Kidney glomerular epithelial cell (primary cell): ENCODE data around the gene SORL1.

Experiments
- DNase-seq: peaks from one replicate; lab custom pipeline; 2025; lab: John Stamatoyannopoulos, UW

Gene SORL1

DNA sequence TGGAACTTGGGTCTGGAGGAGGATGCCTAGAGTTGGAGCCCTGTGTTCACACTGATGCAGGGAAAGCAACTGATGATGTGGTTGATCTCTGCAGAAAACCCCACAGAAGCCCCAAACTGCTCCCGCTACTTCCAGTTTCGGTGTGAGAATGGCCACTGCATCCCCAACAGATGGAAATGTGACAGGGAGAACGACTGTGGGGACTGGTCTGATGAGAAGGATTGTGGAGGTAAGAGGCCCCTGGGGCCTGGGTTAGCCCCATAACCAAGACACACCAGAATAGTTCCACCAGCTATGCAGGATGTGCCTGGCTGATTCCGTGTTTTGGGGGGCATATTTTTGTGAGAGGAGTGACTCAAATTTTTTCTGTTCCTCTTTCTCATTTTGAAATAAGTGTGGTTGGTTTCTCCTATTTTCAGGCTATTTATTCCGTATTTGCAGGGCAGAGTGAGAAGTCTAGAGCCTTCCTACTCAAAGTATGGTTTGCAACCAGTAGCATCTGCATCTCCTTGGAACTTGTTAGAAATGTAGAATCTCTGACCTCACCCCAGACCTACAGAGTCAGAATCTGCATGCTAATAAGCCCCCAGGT, 137.9 kb downstream of the SORL1 start:
- no peak for DNase-seq

- DNase-seq, result no peak
Observed at GRCh38 chr11:121590772-121591404, 138.8 kb downstream of the SORL1 start.

- DNase-seq, result peak; percentile 57
Observed at GRCh38 chr11:121591405-121592033, 139.4 kb downstream of the SORL1 start.

GRCh38 chr11:121592708-121593107, 140.6 kb downstream of the SORL1 start:
- DNase-seq, result no peak

DNA sequence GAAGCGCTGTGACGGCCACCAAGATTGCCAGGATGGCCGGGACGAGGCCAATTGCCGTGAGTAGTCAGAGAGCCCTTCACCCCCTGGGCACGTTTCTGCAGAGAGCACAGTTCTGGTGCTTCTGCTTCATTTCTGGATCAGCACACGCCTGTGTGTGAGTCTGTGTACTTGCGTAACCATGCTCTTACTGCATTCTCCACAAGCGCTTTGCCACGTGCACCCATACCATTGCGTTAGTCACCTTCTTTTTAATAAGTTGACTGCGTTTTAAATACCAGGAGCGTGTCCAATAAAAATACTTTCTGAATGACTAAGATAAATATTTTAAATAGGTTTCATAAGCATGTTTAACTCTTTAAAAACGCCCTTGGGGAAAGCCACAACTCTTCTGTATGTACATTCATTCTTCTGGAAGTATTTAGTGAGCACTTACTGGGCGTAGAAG, 143.6 kb downstream of the SORL1 start:
- peak; percentile 90 for DNase-seq

DNA sequence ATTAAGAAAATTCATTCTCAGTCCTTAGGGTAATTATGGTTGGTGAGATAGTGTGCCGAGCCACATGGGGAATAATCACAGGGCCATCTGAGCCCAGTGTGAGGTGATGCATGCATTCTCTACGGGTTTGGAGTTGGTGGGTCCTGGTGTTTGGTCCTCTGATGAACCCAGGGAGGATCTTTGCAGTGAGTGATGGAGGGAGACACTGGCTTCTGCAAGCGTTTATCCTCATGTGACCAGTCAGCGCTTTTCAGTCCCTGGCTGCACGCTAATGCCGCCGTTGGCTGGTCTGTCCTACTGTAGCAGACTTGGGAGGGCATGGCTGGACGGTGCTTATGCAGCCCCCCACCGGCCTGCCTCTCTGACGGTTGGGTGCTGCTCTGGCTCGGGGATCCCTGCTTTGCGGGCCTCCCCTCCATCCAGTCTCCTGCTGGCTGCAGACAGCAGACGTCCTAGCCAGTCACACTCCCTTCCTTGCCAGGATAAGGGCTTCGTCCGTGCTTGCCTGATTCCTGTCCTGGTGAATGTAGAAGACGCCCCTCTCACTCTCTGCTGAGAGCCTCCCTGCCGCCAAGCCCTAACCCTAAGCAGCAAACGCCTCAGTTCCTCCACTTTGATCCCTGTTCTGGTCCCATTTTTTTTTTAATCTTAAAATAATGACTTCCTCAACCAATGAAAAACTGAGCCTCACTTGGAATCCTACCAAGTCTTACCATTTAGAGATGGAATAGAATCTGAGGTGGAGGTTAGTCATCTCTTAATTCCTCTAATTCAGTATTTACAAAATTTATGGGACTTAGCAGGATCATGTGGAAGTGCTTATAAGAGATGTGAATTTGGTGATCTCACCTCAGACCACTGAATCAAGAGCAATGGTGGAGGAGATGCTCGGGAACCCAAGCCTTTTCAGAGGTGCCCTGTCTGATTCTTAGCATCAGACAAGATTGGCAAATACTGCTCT, 144.4 kb downstream of the SORL1 start:
- DNase-seq, result no peak

GRCh38 chr11:121603316-121603715, 151.2 kb downstream of the SORL1 start:
- no peak for DNase-seq

GRCh38 chr11:121604152-121604551, 152.0 kb downstream of the SORL1 start:
- no peak for DNase-seq

- DNase-seq, result no peak
Observed at GRCh38 chr11:121606354-121606753, 154.2 kb downstream of the SORL1 start.

- no peak for DNase-seq
Observed at GRCh38 chr11:121607341-121607740, 155.2 kb downstream of the SORL1 start.

GRCh38 chr11:121608545-121609098, 156.5 kb downstream of the SORL1 start:
- no peak for DNase-seq

DNA sequence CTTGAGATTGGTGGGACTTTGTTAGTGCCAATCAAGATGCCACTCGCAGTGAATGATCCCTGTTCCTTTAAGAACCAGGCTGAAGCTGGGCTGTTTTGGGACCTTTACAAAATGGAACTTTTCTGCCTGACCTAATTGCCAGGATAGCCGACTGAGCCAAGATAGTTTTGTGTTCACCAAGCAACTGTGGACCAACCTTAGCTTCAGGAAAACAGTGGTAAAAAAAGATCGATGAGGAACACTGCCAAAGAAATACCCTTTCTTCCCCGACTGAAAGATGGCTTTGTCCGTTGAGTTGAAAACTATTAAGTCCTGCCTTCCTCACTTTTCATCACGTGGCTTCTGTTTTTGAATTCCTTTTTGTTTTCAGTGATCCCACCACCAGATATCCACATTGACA, 158.6 kb downstream of the SORL1 start:
- no peak for DNase-seq

DNA sequence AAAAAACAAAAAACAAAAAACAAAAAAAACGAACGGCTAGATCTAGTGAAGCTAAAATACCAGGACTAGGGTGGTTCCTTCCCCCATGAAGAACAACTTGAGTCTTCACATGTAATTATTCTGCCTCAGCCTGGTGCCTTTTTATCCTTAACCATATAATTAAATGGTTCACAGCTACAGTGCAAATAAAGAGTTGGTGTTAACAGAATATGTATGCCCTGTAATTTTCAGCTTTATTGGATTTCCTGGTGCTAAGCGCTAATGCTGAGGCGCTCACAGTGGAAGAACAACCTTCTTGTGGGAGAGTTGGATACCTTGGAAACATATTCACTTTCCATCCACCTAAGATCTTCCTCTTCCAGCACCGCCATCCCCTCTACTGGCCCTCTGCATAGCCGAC, 159.1 kb downstream of the SORL1 start:
- no peak for DNase-seq

DNA sequence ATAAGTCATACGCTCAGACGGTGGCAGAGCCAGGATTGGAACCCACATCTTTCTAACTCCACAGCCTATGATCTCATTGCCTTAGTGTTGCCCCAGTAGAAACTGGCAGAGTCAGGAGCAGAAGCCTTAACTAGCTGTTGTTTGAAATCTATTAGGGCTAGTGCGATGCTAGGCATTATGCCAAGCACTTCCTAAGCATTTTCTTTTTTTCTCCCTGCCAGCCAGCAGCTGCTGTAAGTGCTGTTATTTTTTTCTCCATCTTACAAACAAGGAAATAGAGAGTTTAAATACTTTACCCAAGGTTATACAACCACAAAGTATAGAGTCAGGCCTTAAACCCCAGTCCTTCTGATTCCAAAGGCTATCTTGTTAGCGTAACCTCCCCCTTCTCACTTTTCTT, 161.6 kb downstream of the SORL1 start:
- no peak for DNase-seq

GRCh38 chr11:121614636-121615240, 162.6 kb downstream of the SORL1 start:
- no peak for DNase-seq

GRCh38 chr11:121615501-121615900, 163.4 kb downstream of the SORL1 start:
- DNase-seq, result no peak

DNA sequence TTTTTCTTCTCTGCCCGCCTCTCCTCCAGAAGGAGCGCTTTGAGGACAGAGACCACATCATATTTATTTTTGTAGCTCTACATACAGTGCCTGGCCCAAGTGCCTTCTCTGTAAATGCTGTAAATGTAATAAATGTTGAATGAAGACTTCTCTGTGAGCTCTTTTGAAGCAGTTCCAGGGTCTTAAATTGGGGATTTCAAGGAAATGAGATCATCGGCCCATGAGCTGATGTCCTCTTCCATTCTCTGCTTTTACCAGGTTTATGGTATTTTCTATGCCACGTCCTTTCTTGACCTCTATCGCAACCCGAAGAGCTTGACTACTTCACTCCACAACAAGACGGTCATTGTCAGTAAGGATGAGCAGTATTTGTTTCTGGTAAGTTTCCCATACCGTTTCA, 166.4 kb downstream of the SORL1 start:
- no peak for DNase-seq

DNA sequence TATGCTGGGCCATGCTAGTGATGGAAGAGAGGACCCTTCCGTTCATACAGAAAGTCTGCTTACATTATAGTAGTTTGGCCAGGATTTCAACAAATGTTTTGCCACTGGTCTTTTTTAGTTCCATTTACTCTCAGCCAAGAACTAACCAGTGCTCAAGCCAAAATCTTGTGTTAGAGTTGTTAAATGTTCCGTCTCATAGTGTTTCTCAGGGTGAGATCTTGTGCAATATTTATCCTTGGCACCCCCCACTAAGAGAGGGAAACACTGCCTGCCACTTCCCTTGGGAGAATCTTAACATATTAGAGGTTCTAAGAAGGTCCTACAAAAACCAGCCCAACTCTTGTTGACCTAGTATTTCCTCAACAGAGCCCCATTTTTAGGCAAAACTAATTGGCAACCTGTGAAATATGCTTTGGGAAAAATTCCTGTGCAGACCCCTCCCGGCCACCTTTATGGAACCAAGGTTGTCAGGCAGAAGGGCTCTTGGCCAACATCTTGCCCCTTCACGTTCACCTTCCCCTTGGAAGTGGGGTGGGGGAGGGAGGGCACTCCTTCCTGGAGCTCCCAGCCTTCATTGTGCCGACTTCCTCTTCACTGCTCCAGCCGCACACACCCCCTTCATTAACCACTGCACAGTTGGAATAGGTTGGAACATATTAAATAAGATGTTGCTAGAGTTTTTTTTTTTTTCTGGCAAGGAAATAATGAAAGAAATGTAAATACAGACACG, 173.8 kb downstream of the SORL1 start:
- DNase-seq, result no peak

DNA sequence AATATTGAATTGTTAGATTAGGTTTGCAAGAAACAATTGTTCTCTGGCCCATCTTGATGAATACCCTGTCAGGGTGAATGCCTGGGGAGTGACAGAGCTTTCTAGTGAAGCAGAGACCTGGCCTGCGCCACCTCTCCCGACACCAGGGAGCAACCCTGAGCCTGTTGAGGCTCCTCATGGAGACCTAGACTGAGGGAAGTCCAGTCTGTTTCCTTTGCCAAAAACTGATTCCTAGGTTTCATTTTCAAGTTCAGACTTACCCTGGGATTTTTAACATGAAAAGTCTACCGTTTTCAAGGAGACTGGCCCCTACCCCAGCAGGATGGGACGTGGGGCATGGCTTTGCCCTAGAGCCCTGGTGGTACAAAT, 174.4 kb downstream of the SORL1 start:
- no peak for DNase-seq

DNA sequence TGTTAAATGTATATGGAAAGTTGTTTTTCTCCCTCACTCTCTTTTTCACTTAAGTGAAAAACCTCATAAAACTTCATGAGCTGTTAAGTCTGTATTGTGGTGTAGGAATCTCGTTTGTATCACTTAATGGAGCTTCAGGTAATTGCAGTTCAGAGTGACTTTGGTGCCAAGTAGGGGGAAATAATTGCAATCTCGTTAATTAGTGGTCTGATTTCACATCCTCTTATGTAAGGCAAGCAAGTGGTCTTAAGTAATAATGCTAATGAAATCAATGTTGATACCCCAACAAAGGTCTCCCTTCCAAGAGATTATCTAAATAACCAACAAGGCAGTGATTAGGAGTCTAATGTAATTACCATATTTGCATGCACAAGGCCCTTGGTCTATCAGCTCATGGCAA, 174.9 kb downstream of the SORL1 start:
- DNase-seq, result no peak

- DNase-seq, result peak; percentile 22
Observed at GRCh38 chr11:121630041-121630440, 177.9 kb downstream of the SORL1 start.
